OCI-LY1 (cell line): ENCODE measurements around the gene PIAS4.

ENCODE experiments used
- H2AFZ ChIP-seq: fragments of 200-600 bp; sonication (generic), shearing (Covaris generic); 2 replicates; pipeline ENCODE4 v1.6.0; 2014; ENCODE audit warnings: antibody characterized with exemption, mild to moderate bottlenecking, low read length
- H3F3A ChIP-seq: fragments of 200-600 bp; sonication (generic), shearing (Covaris generic); 2 replicates; pipeline ENCODE4 v1.6.0; 2014; ENCODE audit warnings: mild to moderate bottlenecking, antibody characterized with exemption, low read length, moderate library complexity; ENCODE audit not compliant: insufficient read depth
- H3K27ac ChIP-seq: fragments of 200-600 bp; sonication (generic); 2 replicates; pipeline ENCODE4 v1.5.1; 2014; ENCODE audit warnings: low read length, mixed run types, mild to moderate bottlenecking, low read depth; ENCODE audit not compliant: poor library complexity, severe bottlenecking
- H3K27me3 ChIP-seq: fragments of 200-600 bp; sonication (generic); 2 replicates; pipeline ENCODE4 v1.6.0; 2014; ENCODE audit warnings: antibody characterized with exemption, mild to moderate bottlenecking, low read length, moderate library complexity; ENCODE audit not compliant: insufficient read depth
- H3K36me3 ChIP-seq: fragments of 200-600 bp; sonication (generic); 2 replicates; pipeline ENCODE4 v1.6.1; 2014; ENCODE audit warnings: mild to moderate bottlenecking, antibody characterized with exemption, low read length, moderate library complexity, mixed read lengths; ENCODE audit not compliant: insufficient read depth
- H3K4me1 ChIP-seq: fragments of 200-600 bp; sonication (generic); 2 replicates; pipeline ENCODE4 v1.5.1; 2014; ENCODE audit warnings: mild to moderate bottlenecking, low read length, moderate library complexity; ENCODE audit not compliant: insufficient read depth, severe bottlenecking
- H3K4me2 ChIP-seq: fragments of 200-600 bp; sonication (generic), shearing (Covaris generic); 2 replicates; pipeline ENCODE4 v1.6.1; 2014; ENCODE audit warnings: low read length
- H3K4me3 ChIP-seq: fragments of 200-600 bp; sonication (generic); 2 replicates; pipeline ENCODE4 v1.5.1; 2014; ENCODE audit warnings: low read length, low read depth, mild to moderate bottlenecking, mixed read lengths; ENCODE audit not compliant: poor library complexity, severe bottlenecking
- H3K79me2 ChIP-seq: fragments of 200-600 bp; shearing (Covaris generic); 2 replicates; pipeline ENCODE4 v1.6.1; 2016; ENCODE audit warnings: mixed run types, low read length, mixed read lengths; ENCODE audit not compliant: insufficient read depth
- H3K9ac ChIP-seq: fragments of 200-600 bp; sonication (generic), shearing (Covaris generic); 2 replicates; pipeline ENCODE4 v1.6.1; 2014; ENCODE audit warnings: mild to moderate bottlenecking, low read length, mixed read lengths
- H3K9me2 ChIP-seq: fragments of 200-600 bp; sonication (generic), shearing (Covaris generic); 2 replicates; pipeline ENCODE4 v1.6.1; 2014; ENCODE audit warnings: low read depth, mild to moderate bottlenecking, low read length, mixed read lengths
- H3K9me3 ChIP-seq: fragments of 200-600 bp; shearing (Covaris generic); 2 replicates; pipeline ENCODE4 v1.6.1; 2014; ENCODE audit warnings: low read length, mixed read lengths
- H4K20me1 ChIP-seq: fragments of 200-600 bp; sonication (generic), shearing (Covaris generic); 2 replicates; pipeline ENCODE4 v1.6.0; 2016; ENCODE audit warnings: mild to moderate bottlenecking, low read length; ENCODE audit not compliant: insufficient read depth
- EZH2 ChIP-seq: fragments of 200-600 bp; sonication (generic), shearing (Covaris generic); IDR thresholded peaks from 2 replicates; pipeline ENCODE4 v1.8.0; 2017; ENCODE audit warnings: borderline replicate concordance, mixed run types, mild to moderate bottlenecking, antibody characterized with exemption, low read length, moderate library complexity, mixed read lengths
- TF ChIP-seq, protein P1 (sequence below): fragments of 200-600 bp; sonication (generic), shearing (Covaris generic); IDR thresholded peaks from 2 replicates; pipeline ENCODE4 v1.5.1; 2017; ENCODE audit warnings: mild to moderate bottlenecking, antibody characterized with exemption, low read length, moderate library complexity, mixed read lengths

Gene PIAS4

DNA sequence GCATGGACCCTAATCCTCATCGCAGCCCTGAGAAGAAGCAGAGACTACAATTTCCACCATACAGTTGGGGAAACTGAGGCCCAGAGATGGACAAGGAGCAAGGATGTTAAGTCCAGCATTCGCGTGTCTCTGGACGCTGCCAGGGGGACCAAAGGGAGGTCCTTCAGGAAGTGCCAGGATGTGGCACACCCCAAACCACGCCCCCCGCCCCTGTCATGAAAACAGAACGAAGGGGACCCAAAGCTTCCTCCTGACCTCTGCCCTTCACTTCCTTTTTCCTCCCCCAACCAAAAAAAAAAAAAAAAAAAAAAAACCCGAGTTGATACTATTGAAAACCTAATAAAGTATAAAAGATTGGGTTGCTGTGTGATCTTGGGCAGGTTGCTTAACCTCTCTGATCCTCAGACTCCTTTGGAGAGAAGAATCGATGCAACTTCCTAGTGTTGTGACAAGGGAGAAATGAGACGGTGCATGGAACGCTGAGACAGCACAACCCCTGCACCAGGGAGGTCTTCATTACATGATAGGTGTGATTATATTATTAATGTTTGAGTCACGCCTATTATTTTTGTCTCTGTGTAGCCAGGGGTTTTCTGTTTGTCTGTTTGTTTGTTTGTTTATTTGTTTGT is 61.9 kb downstream of the PIAS4 start:
- TF ChIP-seq, protein P1, sequence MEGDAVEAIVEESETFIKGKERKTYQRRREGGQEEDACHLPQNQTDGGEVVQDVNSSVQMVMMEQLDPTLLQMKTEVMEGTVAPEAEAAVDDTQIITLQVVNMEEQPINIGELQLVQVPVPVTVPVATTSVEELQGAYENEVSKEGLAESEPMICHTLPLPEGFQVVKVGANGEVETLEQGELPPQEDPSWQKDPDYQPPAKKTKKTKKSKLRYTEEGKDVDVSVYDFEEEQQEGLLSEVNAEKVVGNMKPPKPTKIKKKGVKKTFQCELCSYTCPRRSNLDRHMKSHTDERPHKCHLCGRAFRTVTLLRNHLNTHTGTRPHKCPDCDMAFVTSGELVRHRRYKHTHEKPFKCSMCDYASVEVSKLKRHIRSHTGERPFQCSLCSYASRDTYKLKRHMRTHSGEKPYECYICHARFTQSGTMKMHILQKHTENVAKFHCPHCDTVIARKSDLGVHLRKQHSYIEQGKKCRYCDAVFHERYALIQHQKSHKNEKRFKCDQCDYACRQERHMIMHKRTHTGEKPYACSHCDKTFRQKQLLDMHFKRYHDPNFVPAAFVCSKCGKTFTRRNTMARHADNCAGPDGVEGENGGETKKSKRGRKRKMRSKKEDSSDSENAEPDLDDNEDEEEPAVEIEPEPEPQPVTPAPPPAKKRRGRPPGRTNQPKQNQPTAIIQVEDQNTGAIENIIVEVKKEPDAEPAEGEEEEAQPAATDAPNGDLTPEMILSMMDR = no peak
- TF ChIP-seq EZH2 = no peak
- H3F3A ChIP-seq = no peaks in the 10 kb centered on the region
- peak overlapping the region; percentile 32 for H3K4me3 ChIP-seq
- peak overlapping the region; percentile 59 for H3K4me2 ChIP-seq
- H2AFZ ChIP-seq = 0 out of 2 replicates have a peak overlapping the region, but pooled peaks have one; percentile 59
- H3K27me3 ChIP-seq = no peaks in the 10 kb centered on the region
- H3K4me1 ChIP-seq = peaks cover 22% of the 10 kb centered on the region
- H3K9me2 ChIP-seq = no peaks in the 10 kb centered on the region
- H3K79me2 ChIP-seq = peaks cover 6% of the 10 kb centered on the region
- H3K9ac ChIP-seq = peak overlapping the region; percentile 34; the same call in 1 of the 2 replicates
- no peaks in the 10 kb centered on the region for H3K9me3 ChIP-seq
- H3K36me3 ChIP-seq = peaks cover 1% of the 10 kb centered on the region
- no peak overlapping the region for H3K27ac ChIP-seq
- no peaks in the 10 kb centered on the region for H4K20me1 ChIP-seq

DNA sequence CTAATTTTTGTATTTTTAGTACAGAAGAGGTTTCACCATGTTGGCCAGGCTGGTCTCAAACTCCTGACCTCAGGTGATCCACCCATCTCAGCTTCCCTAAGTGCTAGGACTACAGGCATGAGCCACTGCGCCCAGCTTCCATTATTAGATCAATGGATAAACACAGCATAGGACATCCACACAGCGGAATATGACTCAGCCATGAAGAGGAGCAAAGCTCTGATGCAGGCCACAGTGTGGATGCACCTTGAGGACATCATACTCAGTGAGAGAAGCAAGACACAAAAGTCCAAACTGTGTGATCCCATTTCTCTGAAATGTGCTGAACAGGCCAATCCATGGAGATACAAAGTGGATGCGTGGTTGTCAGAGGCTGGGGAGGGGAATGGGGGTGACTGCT is 64.1 kb downstream of the PIAS4 start:
- Histone ChIP-seq H3F3A (no peaks in the 10 kb centered on the region), H3K4me1 (peaks cover 22% of the 10 kb centered on the region), H3K9me2 (no peaks in the 10 kb centered on the region), H4K20me1 (no peaks in the 10 kb centered on the region), H3K4me3 (no peak overlapping the region), H3K79me2 (no peaks in the 10 kb centered on the region), H2AFZ (no peak overlapping the region), H3K4me2 (no peak overlapping the region), H3K9ac (no peak overlapping the region), H3K27me3 (no peaks in the 10 kb centered on the region), H3K27ac (no peak overlapping the region), H3K36me3 (no peaks in the 10 kb centered on the region), H3K9me3 (no peaks in the 10 kb centered on the region)
- no peak for TF ChIP-seq EZH2
- TF ChIP-seq, protein P1 = no peak

DNA sequence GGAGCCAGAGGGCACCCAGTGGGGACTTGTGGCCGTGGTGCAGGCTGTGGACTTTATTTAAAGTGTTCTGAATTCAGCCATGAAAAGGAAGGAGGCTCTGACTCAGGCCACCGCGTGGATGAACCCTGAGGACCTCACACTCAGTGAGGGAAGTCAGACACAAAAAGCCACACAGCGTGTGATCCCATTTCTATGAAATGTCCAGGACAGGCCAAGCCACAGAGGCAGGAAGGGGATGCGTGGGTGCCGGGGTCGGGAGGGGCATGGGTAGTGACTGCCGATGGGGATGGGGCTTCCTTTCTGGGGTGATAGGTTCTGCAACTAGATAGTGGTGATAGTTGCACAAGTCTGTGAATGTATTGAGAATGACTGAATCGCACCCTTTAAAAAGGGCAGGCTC is 67.8 kb downstream of the PIAS4 start:
- Histone ChIP-seq H3K9me2 (no peaks in the 10 kb centered on the region), H3K9ac (no peak overlapping the region), H3K4me2 (no peak overlapping the region), H3K9me3 (no peaks in the 10 kb centered on the region), H3K4me3 (no peak overlapping the region), H3K79me2 (no peaks in the 10 kb centered on the region), H3K27me3 (no peaks in the 10 kb centered on the region), H3F3A (no peaks in the 10 kb centered on the region), H3K27ac (no peak overlapping the region), H3K4me1 (peaks cover 24% of the 10 kb centered on the region), H3K36me3 (no peaks in the 10 kb centered on the region), H2AFZ (no peak overlapping the region), H4K20me1 (no peaks in the 10 kb centered on the region)
- TF ChIP-seq EZH2 = no peak
- TF ChIP-seq, protein P1 = no peak
